IPS-18a (cell line): Measurements from ENCODE around the gene AKT1S1.

Source experiments
- H3K27ac ChIP-seq: one replicate; pipeline ENCODE4 v1.5.1; 2013; ENCODE audit warnings: low read length
- H3K27me3 ChIP-seq: one replicate; pipeline ENCODE4 v1.6.1; 2013; ENCODE audit warnings: mild to moderate bottlenecking, low read length; ENCODE audit not compliant: control insufficient read depth, insufficient read depth
- H3K36me3 ChIP-seq: one replicate; pipeline ENCODE4 v1.6.1; 2013; ENCODE audit warnings: low read depth, low read length; ENCODE audit not compliant: control insufficient read depth
- H3K4me1 ChIP-seq: one replicate; pipeline ENCODE4 v1.6.1; 2013; ENCODE audit warnings: low read depth, low read length; ENCODE audit not compliant: control insufficient read depth
- H3K4me3 ChIP-seq: one replicate; pipeline ENCODE4 v1.5.1; 2013; ENCODE audit warnings: low read length
- H3K9ac ChIP-seq: one replicate; pipeline ENCODE4 v1.6.1; 2013; ENCODE audit warnings: mild to moderate bottlenecking, low read length, moderate library complexity
- H3K9me3 ChIP-seq: one replicate; pipeline ENCODE4 v1.6.1; 2013; ENCODE audit warnings: low read depth, low read length; ENCODE audit not compliant: control insufficient read depth

The AKT1S1 gene

GRCh38 chr19:49916839-49917733, 39.9 kb upstream of the AKT1S1 start:
- peaks cover 36% of the 10 kb centered on the region for H3K36me3 ChIP-seq
- no peaks in the 10 kb centered on the region for H3K27me3 ChIP-seq
- H3K9ac ChIP-seq = no peak overlapping the region
- no peak overlapping the region for H3K27ac ChIP-seq
- H3K4me3 ChIP-seq = no peak overlapping the region
- no peaks in the 10 kb centered on the region for H3K4me1 ChIP-seq
- no peaks in the 10 kb centered on the region for H3K9me3 ChIP-seq

GRCh38 chr19:49915271-49915670, 38.1 kb upstream of the AKT1S1 start:
- Histone ChIP-seq H3K9ac (no peak overlapping the region), H3K27me3 (no peaks in the 10 kb centered on the region), H3K9me3 (no peaks in the 10 kb centered on the region), H3K4me1 (no peaks in the 10 kb centered on the region), H3K27ac (no peak overlapping the region), H3K4me3 (no peak overlapping the region), H3K36me3 (peaks cover 40% of the 10 kb centered on the region)

- Histone ChIP-seq H3K9ac (no peak overlapping the region), H3K9me3 (no peaks in the 10 kb centered on the region), H3K27ac (no peak overlapping the region), H3K36me3 (peaks cover 45% of the 10 kb centered on the region), H3K4me1 (no peaks in the 10 kb centered on the region), H3K4me3 (no peak overlapping the region), H3K27me3 (no peaks in the 10 kb centered on the region)
Observed at GRCh38 chr19:49913720-49914119, 36.6 kb upstream of the AKT1S1 start.

GRCh38 chr19:49912965-49913685, 36.0 kb upstream of the AKT1S1 start:
- peaks cover 50% of the 10 kb centered on the region for H3K36me3 ChIP-seq
- no peak overlapping the region for H3K27ac ChIP-seq
- no peaks in the 10 kb centered on the region for H3K4me1 ChIP-seq
- H3K9ac ChIP-seq = no peak overlapping the region
- no peak overlapping the region for H3K4me3 ChIP-seq
- no peaks in the 10 kb centered on the region for H3K27me3 ChIP-seq
- H3K9me3 ChIP-seq = no peaks in the 10 kb centered on the region

- Histone ChIP-seq H3K4me3 (no peak overlapping the region), H3K36me3 (peaks cover 57% of the 10 kb centered on the region), H3K9ac (no peak overlapping the region), H3K9me3 (no peaks in the 10 kb centered on the region), H3K27me3 (no peaks in the 10 kb centered on the region), H3K4me1 (peaks cover 3% of the 10 kb centered on the region), H3K27ac (no peak overlapping the region)
Observed at GRCh38 chr19:49911381-49912145, 34.4 kb upstream of the AKT1S1 start.

- no peak overlapping the region for H3K4me3 ChIP-seq
- H3K4me1 ChIP-seq = peaks cover 3% of the 10 kb centered on the region
- H3K9ac ChIP-seq = no peak overlapping the region
- no peaks in the 10 kb centered on the region for H3K27me3 ChIP-seq
- H3K36me3 ChIP-seq = peaks cover 50% of the 10 kb centered on the region
- H3K9me3 ChIP-seq = no peaks in the 10 kb centered on the region
- no peak overlapping the region for H3K27ac ChIP-seq
Observed at GRCh38 chr19:49910179-49910578, 33.0 kb upstream of the AKT1S1 start.

- H3K9ac ChIP-seq = no peak overlapping the region
- no peak overlapping the region for H3K27ac ChIP-seq
- peaks cover 3% of the 10 kb centered on the region for H3K4me1 ChIP-seq
- H3K27me3 ChIP-seq = no peaks in the 10 kb centered on the region
- no peak overlapping the region for H3K4me3 ChIP-seq
- H3K36me3 ChIP-seq = peaks cover 42% of the 10 kb centered on the region
- H3K9me3 ChIP-seq = no peaks in the 10 kb centered on the region
Observed at GRCh38 chr19:49908480-49909420, 31.6 kb upstream of the AKT1S1 start.

GRCh38 chr19:49907745-49908446, 30.7 kb upstream of the AKT1S1 start:
- peaks cover 3% of the 10 kb centered on the region for H3K4me1 ChIP-seq
- no peak overlapping the region for H3K9ac ChIP-seq

GRCh38 chr19:49906879-49907564, 29.9 kb upstream of the AKT1S1 start:
- H3K36me3 ChIP-seq = peaks cover 29% of the 10 kb centered on the region
- no peaks in the 10 kb centered on the region for H3K27me3 ChIP-seq
- H3K27ac ChIP-seq = no peak overlapping the region
- no peaks in the 10 kb centered on the region for H3K9me3 ChIP-seq
- H3K9ac ChIP-seq = no peak overlapping the region
- peaks cover 3% of the 10 kb centered on the region for H3K4me1 ChIP-seq
- no peak overlapping the region for H3K4me3 ChIP-seq

More at GRCh38 chr19:49907745-49908446, 30.7 kb upstream of the AKT1S1 start:
- peaks cover 35% of the 10 kb centered on the region for H3K36me3 ChIP-seq
- H3K27me3 ChIP-seq = no peaks in the 10 kb centered on the region
- H3K27ac ChIP-seq = no peak overlapping the region
- no peak overlapping the region for H3K4me3 ChIP-seq
- no peaks in the 10 kb centered on the region for H3K9me3 ChIP-seq

- Histone ChIP-seq H3K9ac (no peak overlapping the region), H3K4me1 (peaks cover 3% of the 10 kb centered on the region), H3K9me3 (no peaks in the 10 kb centered on the region), H3K4me3 (no peak overlapping the region), H3K36me3 (peaks cover 19% of the 10 kb centered on the region), H3K27me3 (no peaks in the 10 kb centered on the region), H3K27ac (no peak overlapping the region)
Observed at GRCh38 chr19:49904136-49904535, 27.0 kb upstream of the AKT1S1 start.
